Activated CD4-positive, alpha-beta T cell treated with anti-CD3 and anti-CD28 coated beads for 4 hours (primary cell): ENCODE data around the gene CLIC2.

Experiments used
- DNase-seq, 2 donors: peaks; one replicate each; pipeline ENCODE4 v3.0.0-alpha.2; 2020

Gene CLIC2

GRCh38 chrX:155262970-155263754 lies 71.3 kb downstream of the CLIC2 start:
- DNase-seq: no peak

GRCh38 chrX:155259752-155260151 lies 74.7 kb downstream of the CLIC2 start:
- DNase-seq: no peak

- DNase-seq: no peak
Observed at GRCh38 chrX:155251391-155251790, 83.0 kb downstream of the CLIC2 start.

- DNase-seq: no peak
Observed at GRCh38 chrX:155247497-155247896, 86.9 kb downstream of the CLIC2 start.

GRCh38 chrX:155246748-155247147 lies 87.7 kb downstream of the CLIC2 start:
- no peak for DNase-seq

- DNase-seq: no peak
Observed at GRCh38 chrX:155242300-155242699, 92.1 kb downstream of the CLIC2 start.

- DNase-seq: no peak
Observed at GRCh38 chrX:155237719-155238118, 96.7 kb downstream of the CLIC2 start.

GRCh38 chrX:155235891-155236290 lies 98.5 kb downstream of the CLIC2 start:
- DNase-seq: no peak

- no peak for DNase-seq
Observed at GRCh38 chrX:155231163-155231562, 103.3 kb downstream of the CLIC2 start.
